Measurements from ENCODE around the gene ACSF3.

The ACSF3 gene

DNA sequence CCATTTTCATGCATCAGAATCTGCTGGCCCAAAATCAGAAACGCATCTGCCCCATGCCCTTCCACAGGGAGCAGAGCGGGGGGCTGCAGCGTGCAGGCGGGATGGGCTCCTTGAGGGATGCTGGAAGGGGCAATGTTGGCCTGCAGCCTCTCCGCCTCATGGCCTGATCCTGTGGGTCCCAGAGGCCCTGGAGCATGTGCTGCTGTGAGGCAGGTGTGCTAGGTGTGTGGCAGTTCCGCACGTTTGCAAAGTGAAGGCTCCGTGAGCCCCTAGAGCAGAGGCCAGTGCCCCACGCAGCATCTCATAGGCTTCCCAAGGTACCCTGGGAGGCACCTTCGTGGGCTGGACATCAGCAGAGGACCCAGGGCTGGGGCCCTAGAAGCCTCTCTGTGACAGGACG, 41.5 kb downstream of the ACSF3 start:
- no peak for TF ChIP-seq CTCF (conservative IDR thresholded peaks at IDR 0.05; ENCODE audit: low read depth, low read length)
- DNase-seq (ENCODE audit: low read depth) = no peak
- no peak overlapping the region for H3K4me3 ChIP-seq (ENCODE audit: low read depth, low read length)

- DNase-seq (ENCODE audit: low read depth) = no peak
- H3K4me3 ChIP-seq (ENCODE audit: low read depth, low read length) = no peak overlapping the region
- TF ChIP-seq CTCF (conservative IDR thresholded peaks at IDR 0.05; ENCODE audit: low read depth, low read length) = no peak
These were observed 42.5 kb downstream of the ACSF3 start for GRCh38 chr16:89135971-89136765.

DNA sequence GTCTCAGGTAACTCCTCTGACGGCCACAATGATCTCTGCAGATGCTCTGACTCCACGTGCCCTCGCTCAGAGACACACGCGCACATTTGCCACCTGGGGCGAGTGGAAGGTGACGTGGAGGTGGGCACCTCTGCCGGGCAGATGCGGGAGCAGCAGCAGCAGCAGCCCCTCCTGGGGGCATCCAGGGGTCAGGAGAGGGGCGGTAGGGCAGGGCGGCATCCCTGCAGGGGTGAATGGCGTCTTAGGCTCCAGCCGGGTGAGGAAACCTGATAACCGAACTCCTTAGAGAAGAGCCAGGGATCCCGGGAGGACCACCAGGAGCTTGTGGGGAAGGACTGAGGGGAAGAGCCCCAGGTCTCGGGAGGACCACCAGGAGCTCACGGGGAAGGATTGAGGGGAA, 43.3 kb downstream of the ACSF3 start:
- no peak for DNase-seq (ENCODE audit: low read depth)
- H3K4me3 ChIP-seq (ENCODE audit: low read depth, low read length) = no peak overlapping the region

GRCh38 chr16:89137666-89138512, 44.2 kb downstream of the ACSF3 start:
- H3K4me3 ChIP-seq (ENCODE audit: low read depth, low read length) = no peak overlapping the region
- no peak for DNase-seq (ENCODE audit: low read depth)
- no peak for TF ChIP-seq CTCF (conservative IDR thresholded peaks at IDR 0.05; ENCODE audit: low read depth, low read length)

More for the DNA sequence above, 43.3 kb downstream of the ACSF3 start:
- TF ChIP-seq CTCF (conservative IDR thresholded peaks at IDR 0.05; ENCODE audit: low read depth, low read length) = no peak

DNA sequence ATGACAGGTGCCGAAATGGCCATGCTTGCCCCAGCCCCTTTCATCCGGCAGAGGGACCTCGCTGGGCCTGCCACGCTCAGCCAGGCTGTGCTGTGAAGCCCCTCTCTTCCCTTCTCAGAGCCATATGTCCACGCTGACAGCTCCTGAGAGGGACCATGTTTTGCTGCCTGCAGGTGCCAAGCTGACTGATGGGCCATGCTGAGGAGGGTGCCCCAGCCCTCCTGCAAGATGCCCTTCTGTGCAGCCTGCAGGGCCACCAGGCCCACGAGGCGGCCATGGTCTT, 44.8 kb downstream of the ACSF3 start:
- no peak for TF ChIP-seq CTCF (conservative IDR thresholded peaks at IDR 0.05; ENCODE audit: low read depth, low read length)
- no peak for DNase-seq (ENCODE audit: low read depth)
- H3K4me3 ChIP-seq (ENCODE audit: low read depth, low read length) = no peak overlapping the region

GRCh38 chr16:89138843-89139520, 45.3 kb downstream of the ACSF3 start:
- DNase-seq (ENCODE audit: low read depth) = no peak
- TF ChIP-seq CTCF (conservative IDR thresholded peaks at IDR 0.05; ENCODE audit: low read depth, low read length) = no peak
- H3K4me3 ChIP-seq (ENCODE audit: low read depth, low read length) = no peak overlapping the region
